ENCODE measurements around the gene DYNC1H1. TPM values are rescaled to one million over a fixed set of nuclear protein-coding genes. Genes with fewer than 3 reads are reported as not detected.

The DYNC1H1 gene
- total and polyA plus RNA-seq, 2 donors (not counting 1 experiment from before 2014, with no cell fraction given) = 128 to 677 TPM

GRCh38 chr14:102015045-102015685, 50.8 kb downstream of the DYNC1H1 start:
- H4K20me1 ChIP-seq (ENCODE audit: control insufficient read depth, extremely low read depth, insufficient read depth, low read length) = no peaks in the 10 kb centered on the region
- peaks cover 63% of the 10 kb centered on the region for H3K36me3 ChIP-seq (ENCODE audit: control insufficient read depth, insufficient read depth, low read length)
- no peak overlapping the region for H3K4me2 ChIP-seq (ENCODE audit: extremely low read depth, insufficient read depth, low read length)
- no peaks in the 10 kb centered on the region for H3K27me3 ChIP-seq (ENCODE audit: control insufficient read depth, insufficient read depth, low read length)
- no peak for TF ChIP-seq EZH2 (IDR thresholded peaks at IDR 0.05; ENCODE audit: low read length, missing control alignments)
- TF ChIP-seq CTCF (conservative IDR thresholded peaks at IDR 0.05 in 1 of 2, IDR thresholded peaks at IDR 0.05 in 1 of 2; ENCODE audit: low read depth in 1 of 2, low read length in 2 of 2) = no peak
- H3K9me3 ChIP-seq (ENCODE audit: control insufficient read depth, insufficient read depth, low read depth, low read length) = no peaks in the 10 kb centered on the region
- peak in 1 of 2 donors; percentile 7 for DNase-seq (ENCODE audit: low read depth in 2 of 2)
- no peak overlapping the region for H3K9ac ChIP-seq (ENCODE audit: insufficient read depth, low read length)
- H3K27ac ChIP-seq (ENCODE audit: insufficient read depth, low read length) = no peak overlapping the region
- H3K4me3 ChIP-seq (replicated peaks in 1 of 4; ENCODE audit: control extremely low read depth in 1 of 4, insufficient read depth in 1 of 4, low read depth in 3 of 4, low read length in 4 of 4) = no peak overlapping the region
- no peak overlapping the region for H2AFZ ChIP-seq (ENCODE audit: low read length)
- no peaks in the 10 kb centered on the region for H3K79me2 ChIP-seq (ENCODE audit: control insufficient read depth, insufficient read depth, low read length)
- peaks cover 3% of the 10 kb centered on the region for H3K4me1 ChIP-seq (ENCODE audit: control insufficient read depth, extremely low read depth, insufficient read depth, low read length)

GRCh38 chr14:102015771-102016170, 51.4 kb downstream of the DYNC1H1 start:
- Histone ChIP-seq H3K36me3 (ENCODE audit: control insufficient read depth, insufficient read depth, low read length) (peaks cover 58% of the 10 kb centered on the region), H3K9me3 (ENCODE audit: control insufficient read depth, insufficient read depth, low read depth, low read length) (no peaks in the 10 kb centered on the region), H3K4me2 (ENCODE audit: extremely low read depth, insufficient read depth, low read length) (no peak overlapping the region), H3K9ac (ENCODE audit: insufficient read depth, low read length) (no peak overlapping the region), H3K4me1 (ENCODE audit: control insufficient read depth, extremely low read depth, insufficient read depth, low read length) (peaks cover 3% of the 10 kb centered on the region), H2AFZ (ENCODE audit: low read length) (no peak overlapping the region), H3K79me2 (ENCODE audit: control insufficient read depth, insufficient read depth, low read length) (no peaks in the 10 kb centered on the region), H4K20me1 (ENCODE audit: control insufficient read depth, extremely low read depth, insufficient read depth, low read length) (no peaks in the 10 kb centered on the region), H3K4me3 (replicated peaks in 1 of 4; ENCODE audit: control extremely low read depth in 1 of 4, insufficient read depth in 1 of 4, low read depth in 3 of 4, low read length in 4 of 4) (no peak overlapping the region), H3K27me3 (ENCODE audit: control insufficient read depth, insufficient read depth, low read length) (no peaks in the 10 kb centered on the region), H3K27ac (ENCODE audit: insufficient read depth, low read length) (no peak overlapping the region)
- no peak for TF ChIP-seq CTCF (conservative IDR thresholded peaks at IDR 0.05 in 1 of 2, IDR thresholded peaks at IDR 0.05 in 1 of 2; ENCODE audit: low read depth in 1 of 2, low read length in 2 of 2)
- TF ChIP-seq EZH2 (IDR thresholded peaks at IDR 0.05; ENCODE audit: low read length, missing control alignments) = no peak
- no peak for DNase-seq (ENCODE audit: low read depth in 2 of 2)

- TF ChIP-seq EZH2 (IDR thresholded peaks at IDR 0.05; ENCODE audit: low read length, missing control alignments) (no peak), CTCF (conservative IDR thresholded peaks at IDR 0.05 in 1 of 2, IDR thresholded peaks at IDR 0.05 in 1 of 2; ENCODE audit: low read depth in 1 of 2, low read length in 2 of 2) (no peak)
- Histone ChIP-seq H3K36me3 (ENCODE audit: control insufficient read depth, insufficient read depth, low read length) (peaks cover 57% of the 10 kb centered on the region), H3K4me3 (replicated peaks in 1 of 4; ENCODE audit: control extremely low read depth in 1 of 4, insufficient read depth in 1 of 4, low read depth in 3 of 4, low read length in 4 of 4) (no peak overlapping the region), H3K9me3 (ENCODE audit: control insufficient read depth, insufficient read depth, low read depth, low read length) (no peaks in the 10 kb centered on the region), H4K20me1 (ENCODE audit: control insufficient read depth, extremely low read depth, insufficient read depth, low read length) (no peaks in the 10 kb centered on the region), H3K9ac (ENCODE audit: insufficient read depth, low read length) (no peak overlapping the region), H2AFZ (ENCODE audit: low read length) (no peak overlapping the region), H3K4me2 (ENCODE audit: extremely low read depth, insufficient read depth, low read length) (no peak overlapping the region), H3K27me3 (ENCODE audit: control insufficient read depth, insufficient read depth, low read length) (no peaks in the 10 kb centered on the region), H3K4me1 (ENCODE audit: control insufficient read depth, extremely low read depth, insufficient read depth, low read length) (peaks cover 3% of the 10 kb centered on the region), H3K79me2 (ENCODE audit: control insufficient read depth, insufficient read depth, low read length) (no peaks in the 10 kb centered on the region), H3K27ac (ENCODE audit: insufficient read depth, low read length) (no peak overlapping the region)
- no peak for DNase-seq (ENCODE audit: low read depth in 2 of 2)
Observed at GRCh38 chr14:102016420-102017090, 52.2 kb downstream of the DYNC1H1 start.

All from fibroblast of lung (primary cell).